C4-2B (cell line): ENCODE results near the gene KLK8.
"Not testable (repeated sequence)": the region's sequence is repeated elsewhere in the genome, so short reads cannot be mapped to it uniquely, and the experiment has no call there.

ENCODE experiments used
- CTCF ChIP-seq: fragments of 450-650 bp; conservative IDR thresholded peaks from 2 replicates; pipeline ENCODE4 v1.5.1; 2017; ENCODE audit warnings: mild to moderate bottlenecking
- ZFX ChIP-seq: fragments of 450-650 bp; IDR thresholded peaks from 2 replicates; pipeline ENCODE4 v1.6.1; 2017

DNA sequence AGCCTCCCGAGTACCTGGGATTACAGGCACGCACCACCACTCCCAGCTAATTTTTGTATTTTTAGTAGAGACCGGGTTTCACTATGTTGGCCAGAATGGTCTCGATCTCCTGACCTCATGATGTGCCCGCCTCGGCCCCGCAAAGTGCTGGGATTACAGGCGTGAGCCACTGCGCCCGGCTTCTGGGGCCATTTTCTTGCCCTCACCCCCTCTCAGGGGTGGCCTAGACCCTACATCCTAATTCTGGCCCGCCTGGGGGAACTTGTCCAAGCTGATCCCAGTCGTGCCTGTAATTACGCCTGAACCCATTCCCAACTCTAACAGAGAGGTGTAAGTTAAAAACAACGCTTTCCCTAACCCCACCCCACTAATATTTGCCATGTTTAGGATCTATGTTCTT lies 17.0 kb downstream of the KLK8 start:
- TF ChIP-seq CTCF, ZFX: not testable (repeated sequence)
